Stimulated activated CD4-positive, alpha-beta T cell treated with anti-CD3 and anti-CD28 coated beads, Interleukin-4, amount 100 ng/mL, for 24 hours (primary cell): ENCODE data around the gene RTKN2.

Experiments
- DNase-seq: peaks from one replicate; pipeline ENCODE4 v3.0.0-alpha.2; 2020

The RTKN2 gene

GRCh38 chr10:62170732-62171131 lies 97.9 kb downstream of the RTKN2 start:
- DNase-seq: no peak

GRCh38 chr10:62166331-62167131 lies 102.1 kb downstream of the RTKN2 start:
- no peak for DNase-seq

- no peak for DNase-seq
These were observed 102.8 kb downstream of the RTKN2 start for GRCh38 chr10:62165803-62166202.

- DNase-seq: no peak
These were observed 105.6 kb downstream of the RTKN2 start for GRCh38 chr10:62163024-62163423.

- DNase-seq: no peak
These were observed 106.2 kb downstream of the RTKN2 start for GRCh38 chr10:62162261-62162981.

GRCh38 chr10:62159351-62159750 lies 109.3 kb downstream of the RTKN2 start:
- DNase-seq: no peak

- no peak for DNase-seq
These were observed 111.0 kb downstream of the RTKN2 start for GRCh38 chr10:62157601-62158000.

- no peak for DNase-seq
These were observed 113.5 kb downstream of the RTKN2 start for GRCh38 chr10:62155054-62155680.

- no peak for DNase-seq
These were observed 114.4 kb downstream of the RTKN2 start for GRCh38 chr10:62154231-62154630.

- no peak for DNase-seq
These were observed 115.5 kb downstream of the RTKN2 start for GRCh38 chr10:62153191-62153590.

- DNase-seq: no peak
These were observed 119.0 kb downstream of the RTKN2 start for GRCh38 chr10:62149621-62150020.

GRCh38 chr10:62148155-62148554 lies 120.5 kb downstream of the RTKN2 start:
- no peak for DNase-seq

GRCh38 chr10:62147425-62147824 lies 121.2 kb downstream of the RTKN2 start:
- no peak for DNase-seq

- DNase-seq: no peak
These were observed 131.7 kb downstream of the RTKN2 start for GRCh38 chr10:62136931-62137330.

- DNase-seq: no peak
These were observed 135.0 kb downstream of the RTKN2 start for GRCh38 chr10:62133618-62134017.
